Measurements from ENCODE around the gene SFT2D1. TPM values are rescaled to one million over a fixed set of nuclear protein-coding genes. Genes with fewer than 3 reads are reported as not detected.

Gene SFT2D1
- total RNA-seq, 1 donor from 2014 or later: 54.5 TPM

GRCh38 chr6:166307082-166308032 is 35.0 kb downstream of the SFT2D1 start:
- no peaks in the 10 kb centered on the region for H3K4me1 Mint-ChIP-seq (ENCODE audit: low read depth)
- H3K9me3 Mint-ChIP-seq: no peaks in the 10 kb centered on the region
- no peak for DNase-seq (ENCODE audit: low spot score)
- peak overlapping the region; percentile 17 for H3K4me3 Mint-ChIP-seq (ENCODE audit: low read depth)
- H3K36me3 Mint-ChIP-seq (ENCODE audit: low read depth): no peaks in the 10 kb centered on the region
- H3K27me3 Mint-ChIP-seq (ENCODE audit: low read depth): peaks cover 56% of the 10 kb centered on the region
- H3K27ac Mint-ChIP-seq: no peak overlapping the region
- intact Hi-C loops (cut with micrococcal nuclease): no loop called here

- intact Hi-C loops (cut with micrococcal nuclease): no loop called here
- no peak for DNase-seq (ENCODE audit: low spot score)
- no peak overlapping the region for H3K4me3 Mint-ChIP-seq (ENCODE audit: low read depth)
- no peaks in the 10 kb centered on the region for H3K9me3 Mint-ChIP-seq
- H3K4me1 Mint-ChIP-seq (ENCODE audit: low read depth): no peaks in the 10 kb centered on the region
- no peak overlapping the region for H3K27ac Mint-ChIP-seq
- H3K36me3 Mint-ChIP-seq (ENCODE audit: low read depth): no peaks in the 10 kb centered on the region
- H3K27me3 Mint-ChIP-seq (ENCODE audit: low read depth): peaks cover 56% of the 10 kb centered on the region
Observed at GRCh38 chr6:166306378-166307081, 35.8 kb downstream of the SFT2D1 start.

GRCh38 chr6:166305562-166306117 is 36.7 kb downstream of the SFT2D1 start:
- DNase-seq (ENCODE audit: low spot score): no peak
- H3K4me3 Mint-ChIP-seq (ENCODE audit: low read depth): no peak overlapping the region
- no peaks in the 10 kb centered on the region for H3K9me3 Mint-ChIP-seq
- no peaks in the 10 kb centered on the region for H3K4me1 Mint-ChIP-seq (ENCODE audit: low read depth)
- no peaks in the 10 kb centered on the region for H3K36me3 Mint-ChIP-seq (ENCODE audit: low read depth)
- intact Hi-C loops (cut with micrococcal nuclease): no loop called here
- no peak overlapping the region for H3K27ac Mint-ChIP-seq
- peaks cover 58% of the 10 kb centered on the region for H3K27me3 Mint-ChIP-seq (ENCODE audit: low read depth)

DNA sequence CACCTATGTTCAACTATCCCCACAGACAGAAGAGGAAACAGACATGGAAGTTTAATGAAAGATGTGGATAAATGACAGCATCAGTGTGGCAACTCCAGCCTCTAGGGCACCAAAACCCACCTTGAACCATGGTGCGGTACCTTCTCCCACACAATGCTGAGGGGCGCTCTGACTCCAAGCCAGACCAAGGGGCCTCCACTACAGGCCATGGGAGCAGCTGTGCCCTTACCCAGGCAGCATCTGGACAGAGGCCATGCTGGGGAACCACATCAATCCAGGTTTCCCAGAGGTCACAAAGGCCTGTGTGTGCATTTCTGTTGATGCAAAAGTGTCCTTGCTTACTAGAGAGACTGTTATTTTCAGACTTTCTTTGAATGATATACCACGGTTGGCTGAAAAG is 38.2 kb downstream of the SFT2D1 start:
- Mint-ChIP-seq H3K4me3 (ENCODE audit: low read depth) (no peak overlapping the region), H3K4me1 (ENCODE audit: low read depth) (no peaks in the 10 kb centered on the region), H3K9me3 (no peaks in the 10 kb centered on the region), H3K36me3 (ENCODE audit: low read depth) (no peaks in the 10 kb centered on the region), H3K27ac (no peak overlapping the region), H3K27me3 (ENCODE audit: low read depth) (peaks cover 44% of the 10 kb centered on the region)
- DNase-seq (ENCODE audit: low spot score): no peak
- intact Hi-C loops (cut with micrococcal nuclease): no loop called here

DNA sequence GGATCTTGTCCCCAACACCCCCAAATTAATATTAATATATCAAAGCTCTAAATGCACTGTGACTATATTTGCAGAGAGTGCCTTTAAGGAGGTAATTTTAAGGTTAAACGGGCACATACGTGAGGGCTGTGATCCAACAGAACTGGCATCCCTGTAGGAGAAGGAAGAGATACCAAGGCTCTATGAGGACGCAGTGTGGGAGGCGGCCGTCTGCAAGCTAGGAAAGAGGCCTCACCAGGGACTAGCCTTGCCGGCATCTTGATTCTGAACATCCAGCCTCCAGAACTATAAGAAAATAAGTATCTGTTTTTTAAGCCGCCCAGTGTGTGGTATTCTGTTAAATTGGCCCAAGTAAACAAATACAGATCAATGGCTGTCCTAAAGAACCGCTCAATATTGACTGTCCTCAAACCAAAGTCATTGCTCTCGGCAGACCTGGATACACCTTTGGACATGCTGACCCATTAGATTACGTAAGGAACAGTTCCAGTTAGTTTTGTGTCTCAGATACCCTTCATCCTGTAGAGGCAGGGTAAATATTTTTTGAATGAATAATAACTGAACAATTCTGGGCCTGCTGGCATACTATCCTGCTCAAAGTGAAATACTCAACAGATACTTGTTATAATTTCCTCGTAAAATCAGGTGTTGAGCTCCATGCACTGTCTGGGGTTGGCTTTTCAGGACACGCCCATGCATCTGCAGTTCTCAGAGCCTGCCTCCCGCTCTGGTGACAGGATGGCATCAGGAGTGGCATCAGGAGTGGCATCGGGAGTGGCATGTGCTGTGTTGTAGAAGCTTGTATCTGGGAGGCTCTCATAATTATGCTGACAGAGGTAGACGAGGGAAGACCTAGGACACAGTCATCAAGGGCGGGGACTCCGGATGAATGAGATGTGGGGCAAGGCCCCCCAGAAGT is 40.5 kb downstream of the SFT2D1 start:
- H3K27ac Mint-ChIP-seq: no peak overlapping the region
- no peak overlapping the region for H3K4me3 Mint-ChIP-seq (ENCODE audit: low read depth)
- no peaks in the 10 kb centered on the region for H3K9me3 Mint-ChIP-seq
- intact Hi-C loops (cut with micrococcal nuclease): no loop called here
- peaks cover 44% of the 10 kb centered on the region for H3K27me3 Mint-ChIP-seq (ENCODE audit: low read depth)
- H3K36me3 Mint-ChIP-seq (ENCODE audit: low read depth): no peaks in the 10 kb centered on the region
- no peak for DNase-seq (ENCODE audit: low spot score)
- H3K4me1 Mint-ChIP-seq (ENCODE audit: low read depth): no peaks in the 10 kb centered on the region

- DNase-seq (ENCODE audit: low spot score): no peak
- no peaks in the 10 kb centered on the region for H3K9me3 Mint-ChIP-seq
- H3K27me3 Mint-ChIP-seq (ENCODE audit: low read depth): peaks cover 36% of the 10 kb centered on the region
- H3K4me1 Mint-ChIP-seq (ENCODE audit: low read depth): no peaks in the 10 kb centered on the region
- intact Hi-C loops (cut with micrococcal nuclease): no loop called here
- H3K27ac Mint-ChIP-seq: no peak overlapping the region
- no peak overlapping the region for H3K4me3 Mint-ChIP-seq (ENCODE audit: low read depth)
- no peaks in the 10 kb centered on the region for H3K36me3 Mint-ChIP-seq (ENCODE audit: low read depth)
Observed at GRCh38 chr6:166300357-166300987, 41.9 kb downstream of the SFT2D1 start.

DNA sequence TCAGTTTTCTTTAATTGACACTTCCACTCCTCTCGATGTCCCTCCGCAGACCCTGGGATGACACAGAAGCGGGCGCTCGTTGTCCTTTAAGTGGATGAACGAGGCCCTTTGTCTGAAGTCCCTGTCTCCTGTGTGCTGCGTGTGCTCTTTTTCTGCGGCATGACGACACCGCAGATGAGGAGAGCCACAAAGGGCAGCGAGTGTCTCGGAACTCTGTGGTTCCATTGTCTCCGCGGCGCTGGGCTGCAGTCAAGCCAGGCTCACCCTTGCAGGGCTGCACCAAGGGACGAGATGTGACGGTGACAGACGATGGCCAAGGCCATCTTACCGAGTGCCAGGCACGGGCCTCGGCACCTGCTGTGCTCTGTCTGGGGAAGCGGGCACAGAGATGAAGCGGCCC is 44.7 kb downstream of the SFT2D1 start:
- no peaks in the 10 kb centered on the region for H3K36me3 Mint-ChIP-seq (ENCODE audit: low read depth)
- no peaks in the 10 kb centered on the region for H3K9me3 Mint-ChIP-seq
- H3K4me3 Mint-ChIP-seq (ENCODE audit: low read depth): no peak overlapping the region
- no peak overlapping the region for H3K27ac Mint-ChIP-seq
- H3K27me3 Mint-ChIP-seq (ENCODE audit: low read depth): peaks cover 32% of the 10 kb centered on the region
- no peak for DNase-seq (ENCODE audit: low spot score)
- intact Hi-C loops (cut with micrococcal nuclease): no loop called here
- no peaks in the 10 kb centered on the region for H3K4me1 Mint-ChIP-seq (ENCODE audit: low read depth)

DNA sequence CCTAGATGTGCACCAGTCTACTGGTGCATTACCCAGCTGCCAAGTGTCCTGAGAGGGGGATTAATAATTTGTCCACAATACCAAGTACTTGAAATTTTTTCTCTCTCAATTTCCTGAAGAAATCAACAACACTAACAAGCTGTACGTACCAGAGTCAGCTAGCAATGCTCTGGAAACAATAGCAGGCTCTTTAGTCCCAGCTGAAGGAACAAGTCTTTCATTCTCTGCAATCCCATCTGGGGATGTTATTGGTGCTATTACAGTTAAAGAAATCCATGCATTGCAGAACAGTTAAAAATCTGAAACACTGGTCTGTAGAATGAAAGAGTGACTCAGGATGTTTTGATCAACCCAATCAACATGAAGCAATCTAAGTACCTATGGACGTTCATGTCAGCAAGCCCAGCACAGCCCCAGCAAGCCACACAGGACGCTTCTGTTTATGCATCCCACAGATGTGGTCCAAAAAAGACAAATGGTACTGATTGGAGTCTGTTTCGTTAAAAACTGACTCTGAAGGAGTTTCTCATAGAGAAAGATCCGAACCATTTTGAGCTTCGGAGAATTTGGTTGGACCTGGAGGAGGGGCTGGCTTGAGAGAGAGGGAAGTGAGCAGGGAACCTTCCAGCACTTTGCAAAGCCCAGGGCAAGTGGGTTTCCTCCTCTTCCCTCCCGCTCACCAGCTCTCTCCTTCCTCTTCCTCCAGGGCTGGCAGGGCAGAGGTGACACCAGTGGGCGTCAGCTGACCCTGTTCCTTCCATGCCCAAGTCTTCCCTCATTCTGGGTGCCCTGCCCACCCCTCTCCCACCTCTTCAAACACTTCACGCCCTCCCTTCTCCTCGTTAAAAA is 46.1 kb downstream of the SFT2D1 start:
- Mint-ChIP-seq H3K27me3 (ENCODE audit: low read depth) (peaks cover 37% of the 10 kb centered on the region), H3K36me3 (ENCODE audit: low read depth) (no peaks in the 10 kb centered on the region), H3K9me3 (no peaks in the 10 kb centered on the region), H3K4me1 (ENCODE audit: low read depth) (no peaks in the 10 kb centered on the region), H3K4me3 (ENCODE audit: low read depth) (no peak overlapping the region), H3K27ac (no peak overlapping the region)
- DNase-seq (ENCODE audit: low spot score): no peak
- intact Hi-C loops (cut with micrococcal nuclease): no loop called here

DNA sequence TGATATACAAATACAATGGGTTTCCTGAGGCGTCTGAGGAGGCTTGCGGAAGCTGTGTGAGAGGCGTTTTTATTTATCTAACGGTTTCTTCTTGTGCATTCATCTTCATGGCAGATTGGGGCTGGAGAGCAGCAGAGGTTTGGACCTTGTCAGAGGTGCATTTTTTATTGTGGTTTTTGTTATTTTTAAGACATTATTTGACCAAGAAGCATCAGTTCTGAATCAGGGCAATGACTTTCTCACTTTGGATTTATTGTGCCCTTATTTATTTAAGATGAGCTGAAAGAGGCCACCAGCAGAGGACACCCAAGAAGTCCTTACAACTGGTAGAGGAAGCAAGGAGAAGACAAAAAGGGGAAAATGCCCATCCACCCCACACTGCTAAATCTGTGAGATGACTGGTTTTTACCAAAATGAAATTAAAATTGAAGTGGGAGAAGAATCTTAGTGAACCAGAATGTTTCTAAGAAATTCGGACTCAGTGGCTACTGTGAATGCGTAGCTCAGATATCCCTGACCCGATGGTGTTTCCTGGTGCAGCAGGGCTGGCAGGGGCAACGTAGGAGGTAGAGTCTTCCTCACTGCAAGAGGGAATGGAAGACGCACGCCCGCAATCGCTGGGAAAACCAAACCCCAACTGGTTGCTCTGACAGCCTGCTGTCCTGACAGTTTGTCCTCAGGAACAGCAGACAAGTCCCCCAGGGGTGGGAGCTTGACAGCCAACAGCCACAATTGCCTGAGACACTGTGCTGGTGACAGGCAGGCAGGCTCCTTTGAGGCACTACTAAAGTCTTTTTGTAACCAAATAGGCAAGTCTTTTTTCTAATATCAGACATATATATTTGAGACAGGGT is 48.4 kb downstream of the SFT2D1 start:
- Mint-ChIP-seq H3K27me3 (ENCODE audit: low read depth) (peaks cover 39% of the 10 kb centered on the region), H3K36me3 (ENCODE audit: low read depth) (no peaks in the 10 kb centered on the region), H3K4me1 (ENCODE audit: low read depth) (no peaks in the 10 kb centered on the region), H3K27ac (no peak overlapping the region), H3K4me3 (ENCODE audit: low read depth) (no peak overlapping the region), H3K9me3 (no peaks in the 10 kb centered on the region)
- DNase-seq (ENCODE audit: low spot score): no peak
- intact Hi-C loops (cut with micrococcal nuclease): no loop called here

DNA sequence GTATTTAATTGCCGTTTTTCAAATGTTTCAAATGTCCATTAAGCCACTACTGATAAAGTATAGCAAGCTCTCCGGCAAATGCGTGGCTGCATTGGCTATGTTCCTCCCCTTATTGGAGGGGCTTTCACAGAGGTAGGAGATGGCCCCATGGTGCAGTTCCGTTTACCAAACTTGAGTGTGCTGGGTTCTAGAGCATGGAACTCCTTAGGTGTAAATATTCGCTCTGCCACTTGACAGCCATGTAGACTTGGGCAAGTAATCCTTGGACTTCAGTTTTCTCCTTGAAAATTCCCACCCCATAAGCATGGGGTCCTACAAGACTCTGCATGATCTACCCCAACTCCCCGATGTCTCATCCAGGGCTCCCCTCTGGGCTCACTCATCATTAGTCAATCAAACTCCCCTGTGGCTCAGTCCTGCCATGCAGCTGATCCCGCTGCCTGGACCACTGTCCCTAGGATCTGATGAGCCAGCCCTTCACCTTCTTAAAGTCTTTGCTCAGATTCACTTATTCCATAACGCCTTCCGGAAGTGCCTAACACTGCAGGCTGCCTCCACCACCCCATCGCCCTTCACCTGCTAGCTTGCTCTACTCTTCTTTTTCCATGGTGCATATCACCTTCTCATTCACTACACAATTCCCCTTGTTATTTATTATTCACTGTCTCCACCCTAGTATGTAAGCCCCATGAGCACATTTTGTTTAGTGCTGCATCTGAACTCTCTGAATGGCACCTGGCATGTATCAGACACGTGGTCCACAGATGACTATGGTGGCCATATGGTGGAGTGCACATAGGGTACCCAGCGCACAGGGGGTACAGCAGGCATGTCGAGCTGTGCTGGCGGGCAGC is 52.9 kb downstream of the SFT2D1 start:
- Mint-ChIP-seq H3K36me3 (ENCODE audit: low read depth) (no peaks in the 10 kb centered on the region), H3K9me3 (no peaks in the 10 kb centered on the region), H3K27me3 (ENCODE audit: low read depth) (peaks cover 29% of the 10 kb centered on the region), H3K4me3 (ENCODE audit: low read depth) (no peak overlapping the region), H3K27ac (no peak overlapping the region), H3K4me1 (ENCODE audit: low read depth) (no peaks in the 10 kb centered on the region)
- intact Hi-C loops (cut with micrococcal nuclease): loop anchor here (10.0 kb wide), 1 partner anchor 265 kb away; no protein-coding TSS in a partner anchor
- DNase-seq (ENCODE audit: low spot score): no peak

Measured in activated T-helper 2 cell treated with anti-CD3 and anti-CD28 coated beads, Interferon-gamma antibody, Interleukin-2, Interleukin-4, amounts not matched to agents 10 μg/mL and 5 μg/mL and 100 μg/mL, durations not matched to agents 14 hours and 24 hours and 36 hours (primary cell).